NCI-H345 treated with DMSO at 0.1 percent for 48 hours (cell line): Measurements from ENCODE around the gene GDPD1.

Source experiments
- DNase-seq: peaks from one replicate; lab custom pipeline; 2025; ENCODE audit not compliant: unreplicated experiment; lab: John Stamatoyannopoulos, UW

GDPD1 gene

DNA sequence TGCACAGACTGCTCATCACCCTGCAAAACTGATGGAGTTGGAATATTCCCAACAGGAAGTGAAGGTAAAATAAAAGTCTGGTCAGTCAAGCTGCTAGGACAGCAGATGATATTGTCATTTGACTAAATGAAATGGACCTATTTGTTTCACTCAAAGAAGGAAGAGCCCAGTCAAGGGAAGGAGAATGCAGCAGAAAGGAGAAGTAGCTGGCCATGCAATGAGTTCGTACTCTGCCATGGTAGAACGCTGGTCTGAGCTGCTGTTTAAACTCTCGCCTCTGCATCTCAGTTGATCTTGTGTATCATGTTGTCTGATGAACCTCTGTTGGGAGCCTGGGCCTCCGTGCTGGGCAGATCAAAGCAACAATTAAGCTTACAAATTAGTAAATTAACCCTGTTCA, 95.6 kb downstream of the GDPD1 start:
- no peak for DNase-seq
